Neuronal stem cell (in vitro differentiated cells): ENCODE results near the gene METTL26.

Source experiments
- DNase-seq: peaks from one replicate; pipeline ENCODE4 v3.0.0-alpha.2; 2013; ENCODE audit warnings: low spot score
- H2AFZ ChIP-seq: one replicate; pipeline ENCODE4 v1.6.1; 2013; ENCODE audit warnings: mild to moderate bottlenecking, low read length, inconsistent platforms
- H2AK5ac ChIP-seq: 2 replicates; pipeline ENCODE4 v1.6.1; 2013; ENCODE audit warnings: low read depth, mild to moderate bottlenecking, inconsistent platforms, low read length, moderate library complexity, mixed read lengths
- H2BK120ac ChIP-seq: 2 replicates; pipeline ENCODE4 v1.6.1; 2013; ENCODE audit warnings: low read depth, mild to moderate bottlenecking, inconsistent platforms, low read length, moderate library complexity, mixed read lengths
- H2BK12ac ChIP-seq: one replicate; pipeline ENCODE4 v1.6.1; 2013; ENCODE audit warnings: low read length, inconsistent platforms
- H2BK15ac ChIP-seq: 2 replicates; pipeline ENCODE4 v1.6.1; 2013; ENCODE audit warnings: mild to moderate bottlenecking, low read length, inconsistent platforms, mixed read lengths
- H2BK5ac ChIP-seq: one replicate; pipeline ENCODE4 v1.6.1; 2013; ENCODE audit warnings: inconsistent platforms, mild to moderate bottlenecking, low read length, moderate library complexity
- H3K14ac ChIP-seq: one replicate; pipeline ENCODE4 v1.6.1; 2013; ENCODE audit warnings: low read length, inconsistent platforms
- H3K18ac ChIP-seq: 2 replicates; pipeline ENCODE4 v1.6.1; 2013; ENCODE audit warnings: low read length, inconsistent platforms
- H3K23ac ChIP-seq: 2 replicates; pipeline ENCODE4 v1.6.1; 2013; ENCODE audit warnings: low read depth, mild to moderate bottlenecking, mixed read lengths, low read length, inconsistent platforms; ENCODE audit not compliant: poor library complexity
- H3K27ac ChIP-seq: replicated peaks from 3 replicates; pipeline ENCODE4 v1.5.1; 2013; ENCODE audit warnings: low read length, inconsistent platforms
- H3K27me3 ChIP-seq, 3 experiments: 2 replicates each; pipeline ENCODE4 v1.6.1; 2013; ENCODE audit warnings: low read length in 3 of 3, mild to moderate bottlenecking in 2 of 3, inconsistent platforms in 1 of 3, low read depth in 1 of 3, mixed read lengths in 1 of 3, moderate library complexity in 1 of 3; ENCODE audit not compliant: control insufficient read depth in 3 of 3, insufficient read depth in 3 of 3
- H3K36me3 ChIP-seq, 2 donors: replicated peaks in 1 of 2; 2 replicates each; pipeline ENCODE4 v1.6.1; 2013; ENCODE audit warnings: low read length in 2 of 2; ENCODE audit not compliant: control insufficient read depth in 2 of 2, insufficient read depth in 2 of 2
- H3K4ac ChIP-seq: 2 replicates; pipeline ENCODE4 v1.6.1; 2013; ENCODE audit warnings: inconsistent platforms, mild to moderate bottlenecking, low read length, moderate library complexity
- H3K4me1 ChIP-seq, 2 donors: 1 replicate in 1 of 2; 2 replicates in 1 of 2; pipeline ENCODE4 v1.6.1; 2013; ENCODE audit warnings: low read length in 2 of 2, low read depth in 1 of 2; ENCODE audit not compliant: control insufficient read depth in 2 of 2, insufficient read depth in 1 of 2
- H3K4me2 ChIP-seq: one replicate; pipeline ENCODE4 v1.6.1; 2013; ENCODE audit warnings: mild to moderate bottlenecking, low read length, inconsistent platforms; ENCODE audit not compliant: insufficient read depth, poor library complexity, severe bottlenecking
- H3K4me3 ChIP-seq, 2 donors: 2 replicates each; pipeline ENCODE4 v1.5.1; 2013; ENCODE audit warnings: low read length in 2 of 2, mild to moderate bottlenecking in 2 of 2, inconsistent platforms in 1 of 2, moderate library complexity in 1 of 2
- H3K79me1 ChIP-seq: one replicate; pipeline ENCODE4 v1.6.1; 2013; ENCODE audit warnings: low read depth, mild to moderate bottlenecking, inconsistent platforms, low read length, moderate library complexity
- H3K9ac ChIP-seq: one replicate; pipeline ENCODE4 v1.6.1; 2013; ENCODE audit warnings: mild to moderate bottlenecking, low read depth, low read length, inconsistent platforms; ENCODE audit not compliant: poor library complexity
- H3K9me3 ChIP-seq, 2 donors: replicated peaks in 1 of 2; 2 replicates each; pipeline versions ENCODE3 to v1.6.1; 2013; ENCODE audit warnings: low read length in 2 of 2, mild to moderate bottlenecking in 2 of 2, inconsistent platforms in 1 of 2, low read depth in 1 of 2, mixed read lengths in 1 of 2, moderate library complexity in 1 of 2; ENCODE audit not compliant: control insufficient read depth in 2 of 2, insufficient read depth in 1 of 2
- H4K8ac ChIP-seq: one replicate; pipeline ENCODE4 v1.6.1; 2013; ENCODE audit warnings: low read depth, mild to moderate bottlenecking, inconsistent platforms, low read length, moderate library complexity
- H4K91ac ChIP-seq: one replicate; pipeline ENCODE4 v1.6.1; 2013; ENCODE audit warnings: low read length, low read depth, mild to moderate bottlenecking, inconsistent platforms; ENCODE audit not compliant: poor library complexity
- WGBS, 2 donors: extraction: QIAGEN DNeasy Blood & Tissue Kit; methylation state at CpG; one replicate each; pipeline ENCODE4 v1.1.7; 2013; ENCODE audit warnings: missing lambda C conversion rate in 2 of 2, mixed read lengths in 1 of 2; ENCODE audit not compliant: insufficient read length in 2 of 2, insufficient replicate concordance in 1 of 2; ENCODE audit errors: extremely low coverage in 2 of 2; 5-methylcytosine and 5-hydroxymethylcytosine counted together

METTL26 gene

DNA sequence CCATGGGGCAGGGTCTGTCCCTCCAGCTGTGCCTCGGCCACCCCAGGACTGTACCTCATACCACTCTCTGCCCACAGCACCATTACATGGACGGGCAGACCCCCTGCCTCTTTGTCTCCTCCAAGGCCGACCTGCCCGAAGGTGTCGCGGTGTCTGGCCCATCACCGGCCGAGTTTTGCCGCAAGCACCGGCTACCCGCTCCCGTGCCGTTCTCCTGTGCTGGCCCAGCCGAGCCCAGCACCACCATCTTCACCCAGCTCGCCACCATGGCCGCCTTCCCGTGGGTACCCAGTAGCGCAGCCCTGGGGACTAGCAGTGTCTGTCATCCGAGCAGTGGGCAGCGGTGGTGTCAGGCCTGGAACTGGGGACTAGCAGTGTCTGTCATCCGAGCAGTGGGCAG, 36.7 kb upstream of the METTL26 start:
- H3K36me3 ChIP-seq, result peaks cover 37 to 57% of the 10 kb centered on the region in 2 donors
- H3K27ac ChIP-seq, result no peak overlapping the region
- no peak overlapping the region for H3K4me3 ChIP-seq
- peaks cover 0 to 14% (median 0%) of the 10 kb centered on the region in 3 experiments for H3K27me3 ChIP-seq
- H2BK5ac ChIP-seq, result no peak overlapping the region
- H4K8ac ChIP-seq, result no peak overlapping the region
- H3K79me1 ChIP-seq, result peaks cover 29% of the 10 kb centered on the region
- H3K14ac ChIP-seq, result no peak overlapping the region
- no peak overlapping the region for H2BK12ac ChIP-seq
- no peak overlapping the region for H2AFZ ChIP-seq
- DNase-seq, result no peak
- peaks cover 2 to 13% of the 10 kb centered on the region in 2 donors for H3K4me1 ChIP-seq
- H3K4me2 ChIP-seq, result no peak overlapping the region
- H3K4ac ChIP-seq, result no peak overlapping the region
- H3K23ac ChIP-seq, result peak overlapping the region; percentile 65
- no peaks in the 10 kb centered on the region for H3K9me3 ChIP-seq
- no CpG with 5 or more reads among the region's 21 CpGs for WGBS, 2 donors
- no peak overlapping the region for H2BK120ac ChIP-seq
- H2AK5ac ChIP-seq, result no peak overlapping the region
- H4K91ac ChIP-seq, result no peak overlapping the region
- no peak overlapping the region for H3K18ac ChIP-seq
- H3K9ac ChIP-seq, result no peak overlapping the region
- no peak overlapping the region for H2BK15ac ChIP-seq

DNA sequence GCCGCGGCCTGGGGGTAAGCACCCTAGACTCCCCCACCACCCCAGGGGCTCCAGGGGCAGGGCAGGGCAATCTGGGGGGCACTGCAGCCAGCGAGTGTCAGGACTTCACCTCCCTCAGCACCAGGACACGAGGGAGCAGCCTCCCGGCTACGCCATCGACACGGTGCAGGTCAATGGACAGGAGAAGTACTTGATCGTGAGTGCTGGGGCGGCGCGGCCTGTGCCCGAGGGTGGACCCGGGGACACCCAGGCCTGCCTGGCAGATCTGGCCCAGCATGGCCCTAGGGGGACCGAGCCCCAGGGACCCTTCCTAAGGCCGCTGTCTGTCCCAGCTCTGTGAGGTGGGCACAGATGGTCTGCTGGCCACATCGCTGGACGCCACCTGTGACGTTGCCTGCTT, 36.3 kb upstream of the METTL26 start:
- no peak overlapping the region for H4K8ac ChIP-seq
- H3K27me3 ChIP-seq, result peaks cover 0 to 14% (median 0%) of the 10 kb centered on the region in 3 experiments
- H3K4me3 ChIP-seq, result no peak overlapping the region
- peaks cover 37 to 57% of the 10 kb centered on the region in 2 donors for H3K36me3 ChIP-seq
- no peak overlapping the region for H4K91ac ChIP-seq
- H2AK5ac ChIP-seq, result no peak overlapping the region
- no peaks in the 10 kb centered on the region for H3K9me3 ChIP-seq
- no peak overlapping the region for H2BK5ac ChIP-seq
- no peak overlapping the region for H2BK15ac ChIP-seq
- H3K14ac ChIP-seq, result no peak overlapping the region
- H3K9ac ChIP-seq, result no peak overlapping the region
- no peak overlapping the region for H2BK12ac ChIP-seq
- H3K27ac ChIP-seq, result no peak overlapping the region
- no peak overlapping the region for H3K23ac ChIP-seq
- no peak overlapping the region for H2BK120ac ChIP-seq
- H3K4me1 ChIP-seq, result peaks cover 2 to 13% of the 10 kb centered on the region in 2 donors
- H3K4ac ChIP-seq, result no peak overlapping the region
- no CpG with 5 or more reads among the region's 19 CpGs for WGBS, 2 donors
- no peak for DNase-seq
- no peak overlapping the region for H2AFZ ChIP-seq
- peaks cover 29% of the 10 kb centered on the region for H3K79me1 ChIP-seq
- H3K18ac ChIP-seq, result no peak overlapping the region
- no peak overlapping the region for H3K4me2 ChIP-seq

DNA sequence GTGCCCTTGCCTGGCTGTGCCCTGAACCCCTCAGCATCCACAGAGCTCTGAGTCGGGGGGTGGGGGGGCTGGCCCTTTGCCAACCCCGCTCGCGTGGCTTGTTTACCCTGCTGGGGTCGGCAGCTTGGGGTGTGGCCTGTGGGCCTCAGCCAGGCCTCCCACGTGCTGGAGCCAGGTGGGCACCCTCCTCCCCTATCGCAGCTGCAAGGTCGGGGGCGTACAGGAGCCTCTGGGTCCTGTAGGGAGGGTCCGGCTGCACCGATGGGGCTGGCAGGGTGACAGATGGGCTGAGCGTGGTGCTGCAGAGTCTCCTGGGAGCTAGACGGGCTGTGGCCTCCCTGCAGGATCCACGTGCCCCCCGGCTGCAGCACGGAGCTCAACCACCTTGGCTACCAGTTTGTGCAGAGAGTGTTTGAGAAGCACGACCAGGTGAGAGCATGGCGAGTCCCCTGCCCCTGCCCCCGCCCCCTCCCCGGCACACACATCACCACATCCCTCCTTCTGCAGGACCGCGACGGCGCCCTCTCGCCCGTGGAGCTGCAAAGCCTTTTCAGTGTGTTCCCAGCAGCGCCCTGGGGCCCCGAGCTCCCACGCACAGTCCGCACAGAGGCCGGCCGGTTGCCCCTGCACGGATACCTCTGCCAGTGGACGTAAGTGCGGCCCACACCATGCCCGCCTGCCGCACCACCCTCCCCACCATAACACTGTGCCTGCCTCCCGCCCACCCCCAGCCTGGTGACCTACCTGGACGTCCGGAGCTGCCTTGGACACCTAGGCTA, 35.4 kb upstream of the METTL26 start:
- Histone ChIP-seq H3K9me3 (no peaks in the 10 kb centered on the region), H3K4me3 (no peak overlapping the region), H3K9ac (no peak overlapping the region), H3K36me3 (peaks cover 37 to 57% of the 10 kb centered on the region in 2 donors), H3K18ac (no peak overlapping the region), H3K23ac (no peak overlapping the region), H3K4ac (no peak overlapping the region), H3K27me3 (peaks cover 0 to 14% (median 0%) of the 10 kb centered on the region in 3 experiments), H2AK5ac (no peak overlapping the region), H2BK120ac (no peak overlapping the region), H4K91ac (no peak overlapping the region), H3K79me1 (peaks cover 29% of the 10 kb centered on the region), H3K4me1 (peaks cover 2 to 13% of the 10 kb centered on the region in 2 donors), H2BK15ac (no peak overlapping the region), H2BK12ac (no peak overlapping the region), H3K27ac (no peak overlapping the region), H2AFZ (no peak overlapping the region), H4K8ac (peak overlapping the region; percentile 17), H3K4me2 (no peak overlapping the region), H2BK5ac (no peak overlapping the region), H3K14ac (no peak overlapping the region)
- WGBS, 2 donors, result no CpG with 5 or more reads among the region's 40 CpGs
- DNase-seq, result no peak

DNA sequence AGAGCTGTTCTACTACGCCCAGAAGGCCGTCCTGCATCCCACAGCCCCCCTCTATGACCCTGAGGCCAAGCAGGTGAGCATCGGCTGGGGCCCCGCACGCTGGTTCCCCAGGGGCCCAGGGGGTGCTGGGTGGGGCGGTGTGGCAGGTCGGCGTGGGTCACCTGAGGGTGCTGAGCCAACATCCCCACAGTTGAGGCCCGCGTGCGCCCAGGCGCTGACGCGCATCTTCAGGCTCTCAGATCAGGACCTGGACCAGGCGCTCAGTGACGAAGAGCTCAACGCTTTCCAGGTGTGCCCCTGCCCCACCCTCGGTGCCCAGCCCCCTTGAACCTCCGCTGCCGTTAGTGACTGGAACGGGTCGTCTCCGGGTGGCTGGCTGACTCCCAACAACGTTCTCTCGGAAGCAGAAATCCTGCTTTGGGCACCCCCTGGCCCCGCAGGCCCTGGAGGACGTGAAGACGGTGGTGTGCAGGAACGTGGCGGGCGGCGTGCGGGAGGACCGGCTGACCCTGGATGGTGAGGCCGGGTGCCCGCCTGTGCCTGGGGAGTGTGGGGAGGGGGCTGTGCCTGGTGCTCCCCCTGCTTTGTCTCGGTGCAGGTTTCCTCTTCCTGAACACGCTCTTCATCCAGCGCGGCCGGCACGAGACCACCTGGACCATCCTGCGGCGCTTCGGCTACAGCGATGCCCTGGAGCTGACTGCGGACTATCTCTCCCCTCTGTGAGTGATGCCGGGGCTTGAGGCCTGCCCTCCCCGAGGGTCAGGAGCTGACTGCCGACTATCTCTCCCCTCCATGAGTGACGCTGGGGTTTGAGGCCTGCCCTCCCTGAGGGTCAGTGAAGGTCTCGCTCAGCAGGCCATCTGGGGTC, 34.6 kb upstream of the METTL26 start:
- no peak overlapping the region for H2BK12ac ChIP-seq
- H2AK5ac ChIP-seq, result no peak overlapping the region
- peaks cover 2 to 13% of the 10 kb centered on the region in 2 donors for H3K4me1 ChIP-seq
- peak overlapping the region; percentile 4 for H3K9ac ChIP-seq
- DNase-seq, result no peak
- no peak overlapping the region for H4K91ac ChIP-seq
- no peak overlapping the region for H3K18ac ChIP-seq
- no peak overlapping the region for H3K4me2 ChIP-seq
- no peak overlapping the region for H3K4ac ChIP-seq
- no peak overlapping the region for H3K14ac ChIP-seq
- no peak overlapping the region for H2BK120ac ChIP-seq
- no peak overlapping the region for H2AFZ ChIP-seq
- H2BK15ac ChIP-seq, result no peak overlapping the region
- H4K8ac ChIP-seq, result no peak overlapping the region
- H3K79me1 ChIP-seq, result peaks cover 31% of the 10 kb centered on the region
- no peak overlapping the region for H3K27ac ChIP-seq
- H3K9me3 ChIP-seq, result no peaks in the 10 kb centered on the region
- H3K27me3 ChIP-seq, result peaks cover 0 to 9% (median 0%) of the 10 kb centered on the region in 3 experiments
- H3K36me3 ChIP-seq, result peaks cover 37 to 57% of the 10 kb centered on the region in 2 donors
- WGBS, 2 donors, result no CpG with 5 or more reads among the region's 52 CpGs
- H3K23ac ChIP-seq, result no peak overlapping the region
- H2BK5ac ChIP-seq, result no peak overlapping the region
- H3K4me3 ChIP-seq, result peak overlapping the region in 1 of 2 donors; percentile 3
